ENCODE results near the gene DHTKD1. TPM values are rescaled to one million over a fixed set of nuclear protein-coding genes. Genes with fewer than 3 reads are reported as not detected.

DHTKD1 gene
- total RNA-seq, 1 experiment from 2014 or later = 20.6 TPM

- Histone ChIP-seq H3K4me1 (ENCODE audit: control insufficient read depth in 1 of 2, insufficient read depth in 2 of 2, low read length in 2 of 2) (peaks cover 13 to 15% of the 10 kb centered on the region in 2 experiments), H3K4me3 (replicated peaks in 1 of 2; ENCODE audit: low read depth in 1 of 2, low read length in 2 of 2) (no peak overlapping the region), H3K79me2 (ENCODE audit: insufficient read depth, low read length) (no peaks in the 10 kb centered on the region), H3K4me2 (ENCODE audit: low read length) (no peak overlapping the region), H4K20me1 (ENCODE audit: insufficient read depth) (no peaks in the 10 kb centered on the region), H3K9me3 (ENCODE audit: control insufficient read depth in 1 of 2, insufficient read depth in 1 of 2, low read depth in 1 of 2, low read length in 2 of 2) (no peaks in the 10 kb centered on the region), H3K27ac (ENCODE audit: low read depth, low read length) (no peak overlapping the region), H3K9ac (ENCODE audit: low read length) (no peak overlapping the region), H2AFZ (ENCODE audit: low read depth, low read length, poor library complexity, severe bottlenecking) (no peak overlapping the region), H3K27me3 (ENCODE audit: insufficient read depth, low read length) (no peaks in the 10 kb centered on the region), H3K36me3 (ENCODE audit: control insufficient read depth in 1 of 2, insufficient read depth in 2 of 2, low read length in 2 of 2) (no peaks in the 10 kb centered on the region), H3K9me2 (ENCODE audit: insufficient read depth) (no peaks in the 10 kb centered on the region)
- no peak for DNase-seq (ENCODE audit: low read depth, low spot score)
- ATAC-seq = no peak
- ChIA-PET RAD21 (ENCODE audit: low non-redundant PET in 1 of 2, low total read pairs in 2 of 2, uncharacterized antibody in 2 of 2, unreplicated experiment in 2 of 2) (no interaction called here), POLR2A (no interaction called here), CTCF (no interaction called here)
- intact Hi-C loops (cut with micrococcal nuclease) = no loop called here
- TF ChIP-seq SIN3A (IDR thresholded peaks at IDR 0.05; ENCODE audit: low read depth) (no peak), YY1 (IDR thresholded peaks at IDR 0.05; ENCODE audit: extremely low read depth, insufficient replicate concordance, low read depth, low read length) (no peak), MAX (IDR thresholded peaks at IDR 0.05) (no peak), CTCF (IDR thresholded peaks at IDR 0.05 in 2 of 3, conservative IDR thresholded peaks at IDR 0.05 in 1 of 3; ENCODE audit: borderline replicate concordance in 1 of 3, insufficient read depth in 1 of 3, low read depth in 2 of 3, low read length in 2 of 3) (no peak), TCF7L2 (IDR thresholded peaks at IDR 0.05; ENCODE audit: borderline replicate concordance, extremely low read depth, insufficient read depth, insufficient read length) (no peak), ELF1 (IDR thresholded peaks at IDR 0.05; ENCODE audit: borderline replicate concordance, low read depth) (no peak), ATF3 (IDR thresholded peaks at IDR 0.05) (no peak), CBX3 (IDR thresholded peaks at IDR 0.05; ENCODE audit: low read depth) (no peak)
- BruUV-seq (replicated peaks) = no TSS peak
Measured at GRCh38 chr10:12077580-12078180, 8.9 kb downstream of the DHTKD1 start.

Data from HCT116 (cell line).